ENCODE measurements around the gene ST8SIA5. TPM values are rescaled to one million over a fixed set of nuclear protein-coding genes. Genes with fewer than 3 reads are reported as not detected.

The ST8SIA5 gene
- total RNA-seq, 1 donor, result under 0.01 TPM

- Histone ChIP-seq H4K20me1 (ENCODE audit: insufficient read depth, low read length) (no peaks in the 10 kb centered on the region), H3K4me1 (ENCODE audit: insufficient read depth, low read length) (no peaks in the 10 kb centered on the region), H3K27ac (ENCODE audit: low read depth, low read length) (no peak overlapping the region), H2AFZ (ENCODE audit: low read length) (no peak overlapping the region), H3K27me3 (ENCODE audit: insufficient read depth, low read length) (no peaks in the 10 kb centered on the region), H3K36me3 (ENCODE audit: insufficient read depth, low read length) (no peaks in the 10 kb centered on the region), H3K9me3 (ENCODE audit: low read depth, low read length) (no peaks in the 10 kb centered on the region), H3K4me2 (ENCODE audit: insufficient read depth, low read length) (no peak overlapping the region), H3K4me3 (ENCODE audit: insufficient read depth, low read length) (no peak overlapping the region), H3K79me2 (ENCODE audit: insufficient read depth, low read length) (no peaks in the 10 kb centered on the region)
- TF ChIP-seq CTCF (IDR thresholded peaks at IDR 0.05; ENCODE audit: extremely low read depth, low read depth, low read length), result no peak
- DNase-seq (ENCODE audit: insufficient read length, low spot score, missing footprints), result no peak
These were observed 132.7 kb downstream of the ST8SIA5 start for GRCh38 chr18:46624127-46624526.

GRCh38 chr18:46623541-46623940 is 133.3 kb downstream of the ST8SIA5 start:
- Histone ChIP-seq H3K9me3 (ENCODE audit: low read depth, low read length) (no peaks in the 10 kb centered on the region), H3K27me3 (ENCODE audit: insufficient read depth, low read length) (no peaks in the 10 kb centered on the region), H2AFZ (ENCODE audit: low read length) (peak overlapping the region; percentile 49), H3K4me1 (ENCODE audit: insufficient read depth, low read length) (no peaks in the 10 kb centered on the region), H4K20me1 (ENCODE audit: insufficient read depth, low read length) (no peaks in the 10 kb centered on the region), H3K27ac (ENCODE audit: low read depth, low read length) (no peak overlapping the region), H3K4me3 (ENCODE audit: insufficient read depth, low read length) (no peak overlapping the region), H3K79me2 (ENCODE audit: insufficient read depth, low read length) (no peaks in the 10 kb centered on the region), H3K36me3 (ENCODE audit: insufficient read depth, low read length) (no peaks in the 10 kb centered on the region), H3K4me2 (ENCODE audit: insufficient read depth, low read length) (no peak overlapping the region)
- DNase-seq (ENCODE audit: insufficient read length, low spot score, missing footprints), result no peak
- TF ChIP-seq CTCF (IDR thresholded peaks at IDR 0.05; ENCODE audit: extremely low read depth, low read depth, low read length), result no peak

- Histone ChIP-seq H3K36me3 (ENCODE audit: insufficient read depth, low read length) (no peaks in the 10 kb centered on the region), H3K27ac (ENCODE audit: low read depth, low read length) (no peak overlapping the region), H3K27me3 (ENCODE audit: insufficient read depth, low read length) (no peaks in the 10 kb centered on the region), H3K4me1 (ENCODE audit: insufficient read depth, low read length) (no peaks in the 10 kb centered on the region), H2AFZ (ENCODE audit: low read length) (no peak overlapping the region), H4K20me1 (ENCODE audit: insufficient read depth, low read length) (no peaks in the 10 kb centered on the region), H3K4me3 (ENCODE audit: insufficient read depth, low read length) (no peak overlapping the region), H3K9me3 (ENCODE audit: low read depth, low read length) (no peaks in the 10 kb centered on the region), H3K4me2 (ENCODE audit: insufficient read depth, low read length) (no peak overlapping the region), H3K79me2 (ENCODE audit: insufficient read depth, low read length) (no peaks in the 10 kb centered on the region)
- DNase-seq (ENCODE audit: insufficient read length, low spot score, missing footprints), result peak; percentile 77
- TF ChIP-seq CTCF (IDR thresholded peaks at IDR 0.05; ENCODE audit: extremely low read depth, low read depth, low read length), result peak; percentile 13
These were observed 133.9 kb downstream of the ST8SIA5 start for GRCh38 chr18:46622999-46623398.

- no peak overlapping the region for H3K4me3 ChIP-seq (ENCODE audit: insufficient read depth, low read length)
- H3K36me3 ChIP-seq (ENCODE audit: insufficient read depth, low read length), result no peaks in the 10 kb centered on the region
These were observed 134.4 kb downstream of the ST8SIA5 start for GRCh38 chr18:46622451-46622850.

More at GRCh38 chr18:46622451-46622850, 134.4 kb downstream of the ST8SIA5 start:
- no peak overlapping the region for H2AFZ ChIP-seq (ENCODE audit: low read length)
- H3K9me3 ChIP-seq (ENCODE audit: low read depth, low read length), result no peaks in the 10 kb centered on the region
- no peaks in the 10 kb centered on the region for H3K79me2 ChIP-seq (ENCODE audit: insufficient read depth, low read length)
- no peaks in the 10 kb centered on the region for H4K20me1 ChIP-seq (ENCODE audit: insufficient read depth, low read length)
- no peak overlapping the region for H3K27ac ChIP-seq (ENCODE audit: low read depth, low read length)
- TF ChIP-seq CTCF (IDR thresholded peaks at IDR 0.05; ENCODE audit: extremely low read depth, low read depth, low read length), result no peak
- no peaks in the 10 kb centered on the region for H3K27me3 ChIP-seq (ENCODE audit: insufficient read depth, low read length)
- DNase-seq (ENCODE audit: insufficient read length, low spot score, missing footprints), result no peak
- no peaks in the 10 kb centered on the region for H3K4me1 ChIP-seq (ENCODE audit: insufficient read depth, low read length)
- no peak overlapping the region for H3K4me2 ChIP-seq (ENCODE audit: insufficient read depth, low read length)
